Measurements from ENCODE around the gene IDH3G. TPM values are rescaled to one million over a fixed set of nuclear protein-coding genes. Genes with fewer than 3 reads are reported as not detected.

IDH3G gene
- total RNA-seq, 1 donor from 2014 or later: 351 TPM

DNA sequence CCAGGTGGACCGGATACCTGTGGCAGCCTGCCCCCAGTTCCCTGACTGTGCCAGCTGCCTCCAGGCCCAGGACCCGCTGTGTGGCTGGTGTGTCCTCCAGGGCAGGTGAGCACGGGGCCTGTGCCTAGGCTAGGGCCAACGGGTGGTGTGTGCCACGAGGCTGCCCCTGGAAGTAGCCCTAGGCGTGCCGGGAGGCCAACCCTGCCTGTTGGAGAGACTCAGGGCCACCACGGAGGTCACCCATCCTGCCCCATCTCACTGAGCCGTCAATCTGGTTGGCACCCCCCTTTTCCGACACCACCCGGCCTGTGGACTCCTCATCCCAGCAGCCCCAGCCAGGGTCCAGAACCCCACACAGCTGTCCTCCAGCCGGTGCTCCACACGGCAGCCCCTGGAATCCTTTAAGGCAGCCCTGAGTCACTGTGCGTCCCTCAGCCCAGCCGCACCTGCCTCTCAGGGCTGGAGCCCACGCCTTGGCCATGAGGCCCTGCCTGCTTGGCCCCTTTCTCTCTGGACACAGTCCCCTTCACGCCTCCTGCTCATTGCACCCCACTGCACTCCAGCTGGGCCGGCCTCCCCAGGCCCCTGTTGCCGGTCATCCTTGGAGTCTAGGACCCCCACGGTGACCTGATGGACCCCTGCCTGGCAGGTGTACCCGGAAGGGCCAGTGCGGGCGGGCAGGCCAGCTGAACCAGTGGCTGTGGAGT lies 24.9 kb downstream of the IDH3G start:
- no peak for DNase-seq (ENCODE audit: low spot score in 2 of 2)
- TF ChIP-seq, protein P1, sequence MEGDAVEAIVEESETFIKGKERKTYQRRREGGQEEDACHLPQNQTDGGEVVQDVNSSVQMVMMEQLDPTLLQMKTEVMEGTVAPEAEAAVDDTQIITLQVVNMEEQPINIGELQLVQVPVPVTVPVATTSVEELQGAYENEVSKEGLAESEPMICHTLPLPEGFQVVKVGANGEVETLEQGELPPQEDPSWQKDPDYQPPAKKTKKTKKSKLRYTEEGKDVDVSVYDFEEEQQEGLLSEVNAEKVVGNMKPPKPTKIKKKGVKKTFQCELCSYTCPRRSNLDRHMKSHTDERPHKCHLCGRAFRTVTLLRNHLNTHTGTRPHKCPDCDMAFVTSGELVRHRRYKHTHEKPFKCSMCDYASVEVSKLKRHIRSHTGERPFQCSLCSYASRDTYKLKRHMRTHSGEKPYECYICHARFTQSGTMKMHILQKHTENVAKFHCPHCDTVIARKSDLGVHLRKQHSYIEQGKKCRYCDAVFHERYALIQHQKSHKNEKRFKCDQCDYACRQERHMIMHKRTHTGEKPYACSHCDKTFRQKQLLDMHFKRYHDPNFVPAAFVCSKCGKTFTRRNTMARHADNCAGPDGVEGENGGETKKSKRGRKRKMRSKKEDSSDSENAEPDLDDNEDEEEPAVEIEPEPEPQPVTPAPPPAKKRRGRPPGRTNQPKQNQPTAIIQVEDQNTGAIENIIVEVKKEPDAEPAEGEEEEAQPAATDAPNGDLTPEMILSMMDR (IDR thresholded peaks at IDR 0.05): no peak

DNA sequence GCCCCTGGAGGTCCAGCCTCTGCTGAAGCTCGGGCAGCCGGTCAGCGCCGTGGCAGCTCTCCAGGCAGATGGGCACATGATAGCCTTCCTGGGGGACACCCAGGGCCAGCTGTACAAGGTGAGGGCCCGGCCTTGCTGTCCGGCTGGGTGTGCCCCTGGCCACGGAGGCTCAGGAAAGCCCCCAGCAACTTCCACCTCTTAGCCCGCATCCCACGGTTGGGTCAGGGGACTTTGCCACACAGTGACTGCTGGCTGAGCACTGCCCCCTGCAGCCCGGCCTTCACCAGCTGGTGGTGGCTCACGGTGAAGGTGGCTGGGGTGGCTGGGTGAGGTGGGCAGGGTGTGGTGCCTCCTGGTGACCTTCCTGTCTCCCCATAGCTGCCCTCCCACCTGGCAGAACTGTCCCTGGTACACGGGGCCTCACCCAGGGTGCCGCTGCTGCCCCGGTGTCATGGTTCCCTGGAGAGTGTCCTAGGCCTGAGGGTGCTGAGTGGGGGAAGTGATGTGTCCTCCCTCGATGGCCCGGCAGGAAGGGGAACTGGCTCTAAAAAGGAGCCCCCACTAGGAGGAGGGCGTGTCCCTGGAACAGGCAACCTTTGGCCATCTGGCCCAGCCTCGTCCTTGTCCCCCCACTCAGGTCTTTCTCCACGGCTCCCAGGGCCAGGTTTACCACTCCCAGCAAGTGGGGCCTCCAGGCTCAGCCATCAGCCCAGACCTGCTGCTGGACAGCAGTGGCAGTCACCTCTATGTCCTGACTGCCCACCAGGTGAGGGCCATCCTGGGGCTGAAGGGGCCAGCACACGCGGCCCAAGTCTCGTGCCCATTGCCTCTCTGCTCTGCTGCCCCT lies 25.6 kb downstream of the IDH3G start:
- intact Hi-C loops (cut with DNase I): no loop called here
- TF ChIP-seq, protein P1 (IDR thresholded peaks at IDR 0.05): no peak
- H3K36me3 ChIP-seq: peaks cover 5 to 12% of the 10 kb centered on the region in 2 donors
- peaks cover 0 to 8% of the 10 kb centered on the region in 2 donors for H3K4me1 ChIP-seq
- H3K27ac ChIP-seq: no peak overlapping the region
- H3K9me3 ChIP-seq: no peaks in the 10 kb centered on the region
- DNase-seq (ENCODE audit: low spot score in 2 of 2): no peak
- H3K4me3 ChIP-seq: no peak overlapping the region
- no peaks in the 10 kb centered on the region for H3K27me3 ChIP-seq

More for the DNA sequence above, 24.9 kb downstream of the IDH3G start:
- H3K36me3 ChIP-seq: peaks cover 5 to 16% of the 10 kb centered on the region in 2 donors
- H3K4me3 ChIP-seq: no peak overlapping the region
- no peaks in the 10 kb centered on the region for H3K27me3 ChIP-seq
- intact Hi-C loops (cut with DNase I): no loop called here
- peaks cover 0 to 8% of the 10 kb centered on the region in 2 donors for H3K4me1 ChIP-seq
- H3K9me3 ChIP-seq: no peaks in the 10 kb centered on the region
- H3K27ac ChIP-seq: no peak overlapping the region

DNA sequence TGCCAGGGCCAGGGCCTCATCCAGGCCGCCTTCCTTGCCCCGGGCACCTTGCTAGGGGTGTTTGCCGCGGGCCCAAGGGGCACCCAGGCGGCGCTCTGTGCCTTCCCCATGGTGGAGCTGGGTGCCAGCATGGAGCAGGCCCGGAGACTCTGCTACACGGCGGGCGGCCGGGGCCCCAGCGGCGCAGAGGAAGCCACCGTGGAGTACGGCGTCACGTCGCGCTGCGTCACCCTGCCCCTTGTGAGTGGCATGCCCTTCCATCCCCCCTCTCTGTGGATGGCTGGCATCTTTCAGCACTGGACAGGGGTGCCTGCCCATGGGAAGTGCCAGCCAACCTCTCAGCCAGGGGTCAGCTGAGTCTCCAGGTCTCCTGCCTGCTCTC lies 26.5 kb downstream of the IDH3G start:
- Histone ChIP-seq H3K4me3 (no peak overlapping the region), H3K27ac (no peak overlapping the region)
- intact Hi-C loops (cut with DNase I): no loop called here

DNA sequence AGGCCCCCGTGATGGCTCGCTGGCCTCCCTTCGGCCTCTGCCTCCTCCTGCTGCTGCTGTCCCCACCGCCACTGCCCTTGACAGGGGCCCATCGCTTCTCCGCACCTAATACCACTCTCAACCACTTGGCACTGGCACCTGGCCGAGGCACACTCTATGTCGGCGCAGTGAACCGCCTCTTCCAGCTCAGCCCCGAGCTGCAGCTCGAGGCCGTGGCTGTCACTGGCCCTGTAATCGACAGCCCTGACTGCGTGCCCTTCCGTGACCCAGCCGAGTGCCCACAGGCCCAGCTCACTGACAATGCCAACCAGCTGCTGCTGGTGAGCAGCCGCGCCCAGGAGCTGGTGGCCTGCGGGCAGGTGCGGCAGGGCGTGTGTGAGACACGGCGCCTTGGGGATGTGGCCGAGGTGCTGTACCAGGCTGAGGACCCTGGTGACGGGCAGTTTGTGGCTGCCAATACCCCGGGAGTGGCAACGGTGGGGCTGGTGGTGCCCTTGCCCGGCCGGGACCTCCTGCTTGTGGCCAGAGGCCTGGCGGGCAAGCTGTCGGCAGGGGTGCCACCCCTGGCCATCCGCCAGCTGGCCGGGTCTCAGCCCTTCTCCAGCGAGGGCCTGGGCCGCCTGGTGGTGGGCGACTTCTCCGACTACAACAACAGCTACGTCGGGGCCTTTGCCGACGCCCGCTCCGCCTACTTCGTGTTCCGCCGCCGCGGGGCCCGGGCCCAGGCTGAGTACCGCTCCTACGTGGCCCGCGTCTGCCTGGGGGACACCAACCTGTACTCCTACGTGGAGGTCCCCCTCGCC lies 27.1 kb downstream of the IDH3G start:
- peaks cover 5 to 8% of the 10 kb centered on the region in 2 donors for H3K36me3 ChIP-seq
- intact Hi-C loops (cut with DNase I): no loop called here
- H3K27ac ChIP-seq: no peak overlapping the region
- H3K4me3 ChIP-seq: no peak overlapping the region
- peak in 1 of 2 donors; percentile 7 for DNase-seq (ENCODE audit: low spot score in 2 of 2)
- H3K9me3 ChIP-seq: no peaks in the 10 kb centered on the region
- peaks cover 0 to 8% of the 10 kb centered on the region in 2 donors for H3K4me1 ChIP-seq
- H3K27me3 ChIP-seq: no peaks in the 10 kb centered on the region
- TF ChIP-seq, protein P1 (IDR thresholded peaks at IDR 0.05): no peak

More for the DNA sequence above, 26.5 kb downstream of the IDH3G start:
- Histone ChIP-seq H3K9me3 (no peaks in the 10 kb centered on the region), H3K4me1 (peaks cover 0 to 8% of the 10 kb centered on the region in 2 donors), H3K27me3 (no peaks in the 10 kb centered on the region), H3K36me3 (peaks cover 5 to 8% of the 10 kb centered on the region in 2 donors)
- DNase-seq (ENCODE audit: low spot score in 2 of 2): no peak
- TF ChIP-seq, protein P1 (IDR thresholded peaks at IDR 0.05): no peak

DNA sequence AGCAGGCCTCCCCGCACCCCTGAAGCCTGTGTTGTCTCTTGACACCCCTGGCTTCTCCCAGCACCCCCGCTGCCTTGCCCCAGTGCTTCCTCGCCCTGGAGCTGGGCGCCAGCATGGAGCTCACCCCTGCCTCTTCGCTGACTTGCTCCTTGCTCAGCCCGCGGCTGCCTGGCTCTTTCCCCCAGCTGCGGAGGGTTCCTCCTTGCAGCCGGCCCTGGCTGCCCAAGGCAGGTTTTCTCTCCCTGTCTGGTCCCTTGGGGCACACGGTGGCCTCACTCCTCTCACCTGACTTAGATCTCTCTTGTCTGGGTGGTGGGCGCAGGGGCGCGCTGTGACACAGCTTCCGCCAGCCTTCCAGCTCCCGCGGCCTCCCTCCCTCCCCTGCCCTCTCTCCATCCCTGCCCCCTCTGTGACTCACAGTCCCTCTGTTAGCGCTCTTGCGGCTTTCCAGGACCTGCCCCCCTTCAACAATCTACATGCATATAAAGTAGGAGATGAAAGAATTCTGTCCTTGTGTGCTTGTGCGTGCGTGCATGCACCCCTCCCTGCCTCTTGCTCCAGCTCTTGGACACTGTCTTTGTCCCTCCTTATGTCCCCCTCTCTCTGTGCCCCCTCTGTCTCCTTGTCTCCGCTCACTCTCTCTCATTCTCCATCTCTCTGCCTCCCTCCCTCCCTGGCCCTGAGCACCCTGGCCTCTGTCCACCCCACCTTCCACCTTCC lies 27.9 kb downstream of the IDH3G start:
- Histone ChIP-seq H3K27ac (peak overlapping the region; percentile 58 to 59), H3K9me3 (no peaks in the 10 kb centered on the region), H3K27me3 (no peaks in the 10 kb centered on the region), H3K36me3 (peaks cover 5 to 8% of the 10 kb centered on the region in 2 donors), H3K4me3 (peak overlapping the region; percentile 44 to 56), H3K4me1 (peaks cover 0 to 8% of the 10 kb centered on the region in 2 donors)
- intact Hi-C loops (cut with DNase I): no loop called here
- DNase-seq (ENCODE audit: low spot score in 2 of 2): peak in 1 of 2 donors; percentile 7
- TF ChIP-seq, protein P1 (IDR thresholded peaks at IDR 0.05): no peak

Measured in ascending aorta (tissue), 2 donors.